ENCODE results near the gene TBC1D22B. TPM values are rescaled to one million over a fixed set of nuclear protein-coding genes. Genes with fewer than 3 reads are reported as not detected.
A peak's percentile ranks its signal among the peaks of the same experiment; 100 is the strongest.

Gene TBC1D22B
- total RNA-seq, 6 experiments from 2014 or later: 1.3 to 4.0 (median 2.8) TPM

- H3K36me3 ChIP-seq: peaks cover 0 to 28% (median under 1%) of the 10 kb centered on the region in 4 donors
These were observed 22.8 kb downstream of the TBC1D22B start for GRCh38 chr6:37280162-37280887.

GRCh38 chr6:37282371-37282770 lies 24.8 kb downstream of the TBC1D22B start:
- H3K36me3 ChIP-seq: peaks cover 0 to 33% (median under 1%) of the 10 kb centered on the region in 4 donors
- DNase-seq (no peak), ATAC-seq (no peak)
- H3K9me3 ChIP-seq: no peaks in the 10 kb centered on the region
- peaks cover 0 to 60% (median 23%) of the 10 kb centered on the region in 4 donors for H3K4me1 ChIP-seq
- intact Hi-C loops (cut with DNase I): no loop called here
- TF ChIP-seq CTCF (IDR thresholded peaks at IDR 0.05) (no peak), POLR2A (IDR thresholded peaks at IDR 0.05) (no peak)
- H3K27ac ChIP-seq: no peak overlapping the region
- H3K4me3 ChIP-seq: no peak overlapping the region
- no CpG with 5 or more reads among the region's 2 CpGs for WGBS (ENCODE audit: insufficient coverage, low coverage, low lambda C conversion rate, missing lambda C conversion rate)
- H3K27me3 ChIP-seq: no peaks in the 10 kb centered on the region

More at GRCh38 chr6:37280162-37280887, 22.8 kb downstream of the TBC1D22B start:
- WGBS (ENCODE audit: insufficient coverage, low coverage, low lambda C conversion rate, missing lambda C conversion rate): 55% methylated on average over 5 of the region's 8 CpGs
- DNase-seq: no peak
- H3K27ac ChIP-seq: peak overlapping the region; percentile 31 to 90 (median 61)
- intact Hi-C loops (cut with DNase I): no loop called here
- H3K27me3 ChIP-seq: no peaks in the 10 kb centered on the region
- H3K4me1 ChIP-seq: peaks cover 0 to 76% (median 30%) of the 10 kb centered on the region in 4 donors
- no peak overlapping the region for H3K4me3 ChIP-seq
- TF ChIP-seq CTCF (IDR thresholded peaks at IDR 0.05): no peak
- no peak for TF ChIP-seq POLR2A (IDR thresholded peaks at IDR 0.05)
- ATAC-seq: no peak
- no peaks in the 10 kb centered on the region for H3K9me3 ChIP-seq

DNA sequence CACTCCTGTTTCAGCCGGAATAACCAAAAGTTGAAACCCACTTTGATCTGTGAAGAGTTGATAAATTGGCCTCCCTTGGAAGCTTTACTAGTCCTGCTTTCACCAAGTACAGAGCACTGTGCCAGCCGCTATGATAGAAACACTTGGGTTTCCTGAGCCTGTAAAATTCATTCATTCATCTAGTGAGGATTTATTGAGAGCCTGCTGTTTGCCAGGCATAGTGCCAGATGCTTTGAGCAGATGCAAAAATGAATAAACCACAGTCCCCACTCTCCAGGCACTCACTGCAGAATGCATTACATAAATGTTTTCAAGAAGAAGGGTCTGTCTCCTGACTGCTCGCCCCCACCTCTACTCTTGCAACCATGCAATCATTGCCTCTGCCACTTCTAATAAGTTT lies 25.7 kb downstream of the TBC1D22B start:
- peaks cover 0 to 33% (median under 1%) of the 10 kb centered on the region in 4 donors for H3K36me3 ChIP-seq
- no peaks in the 10 kb centered on the region for H3K9me3 ChIP-seq
- no peaks in the 10 kb centered on the region for H3K27me3 ChIP-seq
- H3K4me1 ChIP-seq: peaks cover 0 to 51% (median 20%) of the 10 kb centered on the region in 4 donors
- no peak overlapping the region for H3K4me3 ChIP-seq
- H3K27ac ChIP-seq: peak overlapping the region in 2 of 3 donors; percentile 18 to 85
- no peak for TF ChIP-seq POLR2A (IDR thresholded peaks at IDR 0.05)
- no peak for TF ChIP-seq CTCF (IDR thresholded peaks at IDR 0.05)
- intact Hi-C loops (cut with DNase I): no loop called here
- ATAC-seq (no peak), DNase-seq (no peak)
- WGBS (ENCODE audit: insufficient coverage, low coverage, low lambda C conversion rate, missing lambda C conversion rate): 56% methylated on average over 3 of the region's 3 CpGs

DNA sequence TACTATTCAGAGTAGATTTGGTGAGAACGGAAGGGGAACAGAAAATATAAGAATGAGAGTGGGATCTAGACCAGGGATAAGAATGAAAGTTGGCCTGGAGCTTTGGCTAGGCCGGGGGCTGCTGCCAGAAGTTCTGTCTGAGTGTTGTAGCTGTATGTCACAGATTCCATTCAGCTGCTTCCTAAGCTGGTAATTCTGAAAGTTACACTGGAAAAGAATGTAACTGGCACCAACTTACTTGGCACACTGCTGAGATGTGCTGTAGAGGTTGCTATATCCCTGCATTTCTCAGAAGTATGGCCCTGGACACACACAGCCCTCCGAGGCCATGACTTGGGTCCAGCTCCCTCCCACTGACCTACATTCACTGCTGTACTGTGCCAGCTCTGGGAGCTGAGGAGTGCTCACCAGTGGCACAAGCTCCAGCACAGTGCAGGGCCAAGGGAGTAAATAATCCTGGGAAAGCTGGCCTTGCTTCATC lies 26.1 kb downstream of the TBC1D22B start:
- 41% methylated on average over 2 of the region's 3 CpGs for WGBS (ENCODE audit: insufficient coverage, low coverage, low lambda C conversion rate, missing lambda C conversion rate)
- no peaks in the 10 kb centered on the region for H3K27me3 ChIP-seq
- ATAC-seq: peak; percentile 82 to 94 (median 91)
- no peak for TF ChIP-seq CTCF (IDR thresholded peaks at IDR 0.05)
- no peak for TF ChIP-seq POLR2A (IDR thresholded peaks at IDR 0.05)
- no peaks in the 10 kb centered on the region for H3K9me3 ChIP-seq
- no peak overlapping the region for H3K4me3 ChIP-seq
- intact Hi-C loops (cut with DNase I): no loop called here
- peak overlapping the region in 2 of 3 donors; percentile 18 to 85 for H3K27ac ChIP-seq
- DNase-seq: peak; percentile 65 to 94 (median 92)
- H3K4me1 ChIP-seq: peaks cover 0 to 46% (median 18%) of the 10 kb centered on the region in 4 donors
- H3K36me3 ChIP-seq: peaks cover 0 to 33% (median under 1%) of the 10 kb centered on the region in 4 donors
